Astrocyte (in vitro differentiated cells and primary cell): ENCODE data around the gene RRBP1. TPM values are rescaled to one million over a fixed set of nuclear protein-coding genes. Genes with fewer than 3 reads are reported as not detected.

Source experiments
- DNase-seq: peaks from one replicate; pipeline ENCODE4 v3.0.0-alpha.2; 2010; ENCODE audit warnings: low read depth
- FAIRE-seq: peaks from 2 replicates; lab custom pipeline; 2011; peaks lifted over from hg19 to GRCh38; lab: Jason Lieb, UNC
- H2AFZ ChIP-seq: 2 replicates; pipeline ENCODE4 v1.6.0; 2012; ENCODE audit warnings: low read depth, low read length, inconsistent platforms
- H3K27ac ChIP-seq: 2 replicates; pipeline ENCODE4 v1.5.1; 2011; ENCODE audit warnings: low read depth, low read length, inconsistent platforms
- H3K27me3 ChIP-seq: 2 replicates; pipeline ENCODE4 v1.6.0; 2011; ENCODE audit warnings: low read length, inconsistent platforms; ENCODE audit not compliant: insufficient read depth
- H3K36me3 ChIP-seq: 2 replicates; pipeline ENCODE4 v1.5.1; 2011; ENCODE audit warnings: low read length, inconsistent platforms; ENCODE audit not compliant: insufficient read depth
- H3K4me1 ChIP-seq: 2 replicates; pipeline ENCODE4 v1.5.1; 2011; ENCODE audit warnings: low read length, inconsistent platforms; ENCODE audit not compliant: insufficient read depth
- H3K4me2 ChIP-seq: 2 replicates; pipeline ENCODE4 v1.6.0; 2012; ENCODE audit warnings: low read length, inconsistent platforms
- H3K4me3 ChIP-seq: 2 replicates; pipeline ENCODE4 v1.5.1; 2011; ENCODE audit warnings: low read depth, mild to moderate bottlenecking, low read length, inconsistent platforms; ENCODE audit not compliant: insufficient read depth
- H3K79me2 ChIP-seq: 2 replicates; pipeline ENCODE4 v1.6.0; 2012; ENCODE audit warnings: mild to moderate bottlenecking, low read length, inconsistent platforms; ENCODE audit not compliant: insufficient read depth
- H3K9ac ChIP-seq: 2 replicates; pipeline ENCODE4 v1.6.0; 2012; ENCODE audit warnings: mild to moderate bottlenecking, low read length, inconsistent platforms
- H3K9me3 ChIP-seq: 2 replicates; pipeline ENCODE4 v1.5.1; 2012; ENCODE audit warnings: low read depth, mild to moderate bottlenecking, low read length, inconsistent platforms; ENCODE audit not compliant: insufficient read depth
- H4K20me1 ChIP-seq: 2 replicates; pipeline ENCODE4 v1.6.0; 2012; ENCODE audit warnings: low read length, inconsistent platforms; ENCODE audit not compliant: insufficient read depth
- H3K27ac Mint-ChIP-seq: one replicate; pipeline ENCODE4 v1.8.0; 2021; ENCODE audit warnings: mild to moderate bottlenecking, mixed read lengths; ENCODE audit not compliant: unreplicated experiment
- H3K27me3 Mint-ChIP-seq: one replicate; pipeline ENCODE4 v1.8.0; 2021; ENCODE audit warnings: low read depth, mixed read lengths; ENCODE audit not compliant: unreplicated experiment
- H3K36me3 Mint-ChIP-seq: one replicate; pipeline ENCODE4 v1.8.0; 2021; ENCODE audit warnings: low read depth, mixed read lengths; ENCODE audit not compliant: unreplicated experiment
- H3K4me1 Mint-ChIP-seq: one replicate; pipeline ENCODE4 v1.8.0; 2021; ENCODE audit warnings: low read depth, mixed read lengths; ENCODE audit not compliant: unreplicated experiment
- H3K4me3 Mint-ChIP-seq: one replicate; pipeline ENCODE4 v1.8.0; 2021; ENCODE audit warnings: mild to moderate bottlenecking, moderate library complexity, mixed read lengths; ENCODE audit not compliant: unreplicated experiment
- H3K9me3 Mint-ChIP-seq: one replicate; pipeline ENCODE4 v1.8.0; 2021; ENCODE audit warnings: mild to moderate bottlenecking, mixed read lengths; ENCODE audit not compliant: unreplicated experiment
- EZH2 ChIP-seq: IDR thresholded peaks from 2 replicates; pipeline ENCODE4 v1.6.1; 2012; ENCODE audit warnings: mild to moderate bottlenecking, low read length, inconsistent platforms; ENCODE audit not compliant: insufficient read depth
- total RNA-seq: library from RNA; stranded (reverse); gene quantifications from 2 replicates; pipeline ENCODE4 v1.2.1, GENCODE V29; 2021
- TF ChIP-seq, protein P1 (sequence below): IDR thresholded peaks from 2 replicates; pipeline ENCODE4 v1.5.1; 2011; ENCODE audit warnings: low read depth, mild to moderate bottlenecking, inconsistent platforms, low read length, moderate library complexity; ENCODE audit not compliant: insufficient read depth

Gene RRBP1
- total RNA-seq, 1 donor from 2014 or later, result 347 TPM

- no peak for DNase-seq
- Histone ChIP-seq H3K36me3 (no peaks in the 10 kb centered on the region), H3K27ac (no peak overlapping the region), H3K4me3 (no peak overlapping the region), H4K20me1 (no peaks in the 10 kb centered on the region), H3K4me2 (no peak overlapping the region), H3K27me3 (no peaks in the 10 kb centered on the region), H3K4me1 (peaks cover 10% of the 10 kb centered on the region), H2AFZ (no peak overlapping the region), H3K79me2 (no peaks in the 10 kb centered on the region), H3K9ac (no peak overlapping the region), H3K9me3 (no peaks in the 10 kb centered on the region)
- no peak overlapping the region for H3K27ac Mint-ChIP-seq
- no peaks in the 10 kb centered on the region for H3K36me3 Mint-ChIP-seq
- no peak for FAIRE-seq
- no peaks in the 10 kb centered on the region for H3K9me3 Mint-ChIP-seq
- H3K4me3 Mint-ChIP-seq, result no peak overlapping the region
- peaks cover 13% of the 10 kb centered on the region for H3K4me1 Mint-ChIP-seq
- TF ChIP-seq, protein P1, sequence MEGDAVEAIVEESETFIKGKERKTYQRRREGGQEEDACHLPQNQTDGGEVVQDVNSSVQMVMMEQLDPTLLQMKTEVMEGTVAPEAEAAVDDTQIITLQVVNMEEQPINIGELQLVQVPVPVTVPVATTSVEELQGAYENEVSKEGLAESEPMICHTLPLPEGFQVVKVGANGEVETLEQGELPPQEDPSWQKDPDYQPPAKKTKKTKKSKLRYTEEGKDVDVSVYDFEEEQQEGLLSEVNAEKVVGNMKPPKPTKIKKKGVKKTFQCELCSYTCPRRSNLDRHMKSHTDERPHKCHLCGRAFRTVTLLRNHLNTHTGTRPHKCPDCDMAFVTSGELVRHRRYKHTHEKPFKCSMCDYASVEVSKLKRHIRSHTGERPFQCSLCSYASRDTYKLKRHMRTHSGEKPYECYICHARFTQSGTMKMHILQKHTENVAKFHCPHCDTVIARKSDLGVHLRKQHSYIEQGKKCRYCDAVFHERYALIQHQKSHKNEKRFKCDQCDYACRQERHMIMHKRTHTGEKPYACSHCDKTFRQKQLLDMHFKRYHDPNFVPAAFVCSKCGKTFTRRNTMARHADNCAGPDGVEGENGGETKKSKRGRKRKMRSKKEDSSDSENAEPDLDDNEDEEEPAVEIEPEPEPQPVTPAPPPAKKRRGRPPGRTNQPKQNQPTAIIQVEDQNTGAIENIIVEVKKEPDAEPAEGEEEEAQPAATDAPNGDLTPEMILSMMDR, result no peak
- no peak for TF ChIP-seq EZH2
- no peaks in the 10 kb centered on the region for H3K27me3 Mint-ChIP-seq
These were observed 29.2 kb upstream of the RRBP1 start for GRCh38 chr20:17711267-17711627.

- no peaks in the 10 kb centered on the region for H3K27me3 ChIP-seq
- Mint-ChIP-seq H3K9me3 (no peaks in the 10 kb centered on the region), H3K4me3 (no peak overlapping the region), H3K36me3 (no peaks in the 10 kb centered on the region), H3K27ac (no peak overlapping the region), H3K4me1 (peaks cover 13% of the 10 kb centered on the region), H3K27me3 (peaks cover 2% of the 10 kb centered on the region)
- peaks cover 10% of the 10 kb centered on the region for H3K4me1 ChIP-seq
- FAIRE-seq (no peak), DNase-seq (no peak)
- H3K79me2 ChIP-seq, result no peaks in the 10 kb centered on the region
- H4K20me1 ChIP-seq, result no peaks in the 10 kb centered on the region
- H3K9ac ChIP-seq, result peak overlapping the region; percentile 28
- H3K36me3 ChIP-seq, result no peaks in the 10 kb centered on the region
- no peak overlapping the region for H3K4me3 ChIP-seq
- no peaks in the 10 kb centered on the region for H3K9me3 ChIP-seq
- H2AFZ ChIP-seq, result peak overlapping the region; percentile 50
- no peak overlapping the region for H3K27ac ChIP-seq
- H3K4me2 ChIP-seq, result peak overlapping the region; percentile 24
- TF ChIP-seq EZH2, result no peak
- TF ChIP-seq, protein P1, result no peak
These were observed 28.6 kb upstream of the RRBP1 start for GRCh38 chr20:17710379-17711266.
